Cardiac fibroblast (primary cell): ENCODE measurements around the gene KANSL3.

Experiments
- DNase-seq, 2 donors: peaks; one replicate each; pipeline versions ENCODE4 v3.0.0 to v3.0.0-alpha.2; 2010; ENCODE audit warnings: low read depth in 2 of 2
- H3K4me3 ChIP-seq, 2 donors: replicated peaks in 1 of 2; 1 replicate in 1 of 2; 2 replicates in 1 of 2; pipeline ENCODE4 v1.5.1; 2011; ENCODE audit warnings: low read depth in 2 of 2, low read length in 2 of 2, mild to moderate bottlenecking in 2 of 2, moderate library complexity in 1 of 2
- TF ChIP-seq, protein P1 (sequence below): IDR thresholded peaks from one replicate; pipeline ENCODE4 v1.5.1; 2011; ENCODE audit warnings: low read depth, mild to moderate bottlenecking, low read length, inconsistent platforms

The KANSL3 gene

DNA sequence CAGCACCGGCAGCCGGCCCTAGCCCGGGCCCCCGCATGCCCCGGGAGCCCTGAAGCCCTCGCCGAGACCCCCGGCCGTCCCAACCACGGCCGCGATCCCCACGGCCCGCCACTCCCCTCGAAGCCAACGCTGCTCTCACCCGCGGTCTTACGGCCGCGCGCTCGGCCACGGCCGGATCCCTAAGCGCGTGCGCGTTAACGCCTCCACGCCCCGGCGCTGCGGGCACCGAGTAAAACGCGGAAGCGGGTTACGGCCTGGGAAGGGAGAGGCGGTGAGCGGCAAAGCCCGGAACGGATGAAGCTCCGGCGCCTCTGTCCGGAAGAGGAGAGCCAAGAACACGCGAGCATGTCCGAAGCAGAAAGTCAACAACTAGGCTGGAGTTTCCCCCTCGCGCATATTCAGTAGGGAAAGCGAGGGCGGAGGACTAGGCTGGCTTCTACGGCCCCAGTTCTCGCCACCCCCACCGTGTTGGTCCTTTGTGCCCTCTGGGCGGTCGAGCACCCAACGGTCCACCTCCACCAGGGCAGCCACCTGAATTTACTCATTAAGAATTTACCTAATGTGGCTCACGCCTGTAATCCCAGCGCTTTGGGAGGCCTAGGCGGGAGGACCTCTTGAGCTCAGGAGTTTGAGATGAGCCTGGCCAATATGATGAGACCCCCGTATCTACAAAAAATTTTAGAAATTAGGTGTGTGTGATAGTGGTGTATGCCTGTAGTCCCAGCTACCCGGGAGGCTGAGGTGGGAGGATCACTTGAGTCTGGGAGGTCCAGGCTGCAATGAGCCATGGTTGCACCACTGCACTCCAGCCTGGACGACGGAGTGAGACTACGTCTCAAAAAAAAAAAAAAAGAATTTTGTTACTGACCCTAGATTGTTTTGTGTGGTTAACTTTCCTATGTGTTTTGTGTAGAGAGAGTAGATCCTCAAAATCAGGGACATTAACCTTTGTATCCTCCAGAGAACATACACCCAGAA, at the start of gene KANSL3:
KANSL3 (minus strand) TSS at position 169 of the 978 bp plus-strand sequence. CDS start 1,177 bp downstream, outside the sequence.
- peak within 1 kb of the TSS; percentile 68 for H3K4me3 ChIP-seq
- DNase-seq, result peak; percentile 96 to 97
- TF ChIP-seq, protein P1, sequence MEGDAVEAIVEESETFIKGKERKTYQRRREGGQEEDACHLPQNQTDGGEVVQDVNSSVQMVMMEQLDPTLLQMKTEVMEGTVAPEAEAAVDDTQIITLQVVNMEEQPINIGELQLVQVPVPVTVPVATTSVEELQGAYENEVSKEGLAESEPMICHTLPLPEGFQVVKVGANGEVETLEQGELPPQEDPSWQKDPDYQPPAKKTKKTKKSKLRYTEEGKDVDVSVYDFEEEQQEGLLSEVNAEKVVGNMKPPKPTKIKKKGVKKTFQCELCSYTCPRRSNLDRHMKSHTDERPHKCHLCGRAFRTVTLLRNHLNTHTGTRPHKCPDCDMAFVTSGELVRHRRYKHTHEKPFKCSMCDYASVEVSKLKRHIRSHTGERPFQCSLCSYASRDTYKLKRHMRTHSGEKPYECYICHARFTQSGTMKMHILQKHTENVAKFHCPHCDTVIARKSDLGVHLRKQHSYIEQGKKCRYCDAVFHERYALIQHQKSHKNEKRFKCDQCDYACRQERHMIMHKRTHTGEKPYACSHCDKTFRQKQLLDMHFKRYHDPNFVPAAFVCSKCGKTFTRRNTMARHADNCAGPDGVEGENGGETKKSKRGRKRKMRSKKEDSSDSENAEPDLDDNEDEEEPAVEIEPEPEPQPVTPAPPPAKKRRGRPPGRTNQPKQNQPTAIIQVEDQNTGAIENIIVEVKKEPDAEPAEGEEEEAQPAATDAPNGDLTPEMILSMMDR, result no peak

DNA sequence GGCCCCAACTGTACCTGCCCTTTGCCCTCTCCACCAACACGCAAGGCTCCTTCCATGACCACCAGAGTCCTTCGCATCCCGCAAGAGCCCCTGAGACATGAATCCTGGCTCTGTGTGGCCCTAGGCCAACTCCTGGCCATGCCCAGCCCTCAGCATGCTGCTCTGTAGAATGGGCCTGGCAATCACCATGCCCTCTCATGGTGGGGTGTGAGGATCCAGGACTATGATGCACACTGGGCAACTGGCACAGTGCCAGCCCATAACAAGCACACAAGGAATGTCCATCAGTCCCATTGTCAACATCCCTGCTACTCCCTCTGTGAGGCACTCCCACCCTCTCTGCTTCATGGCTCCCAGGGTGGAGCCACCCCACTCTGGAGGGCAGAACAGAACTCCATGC, 49.2 kb upstream of the KANSL3 start:
- no peak for DNase-seq
- H3K4me3 ChIP-seq, result no peak overlapping the region
- TF ChIP-seq, protein P1, result no peak

DNA sequence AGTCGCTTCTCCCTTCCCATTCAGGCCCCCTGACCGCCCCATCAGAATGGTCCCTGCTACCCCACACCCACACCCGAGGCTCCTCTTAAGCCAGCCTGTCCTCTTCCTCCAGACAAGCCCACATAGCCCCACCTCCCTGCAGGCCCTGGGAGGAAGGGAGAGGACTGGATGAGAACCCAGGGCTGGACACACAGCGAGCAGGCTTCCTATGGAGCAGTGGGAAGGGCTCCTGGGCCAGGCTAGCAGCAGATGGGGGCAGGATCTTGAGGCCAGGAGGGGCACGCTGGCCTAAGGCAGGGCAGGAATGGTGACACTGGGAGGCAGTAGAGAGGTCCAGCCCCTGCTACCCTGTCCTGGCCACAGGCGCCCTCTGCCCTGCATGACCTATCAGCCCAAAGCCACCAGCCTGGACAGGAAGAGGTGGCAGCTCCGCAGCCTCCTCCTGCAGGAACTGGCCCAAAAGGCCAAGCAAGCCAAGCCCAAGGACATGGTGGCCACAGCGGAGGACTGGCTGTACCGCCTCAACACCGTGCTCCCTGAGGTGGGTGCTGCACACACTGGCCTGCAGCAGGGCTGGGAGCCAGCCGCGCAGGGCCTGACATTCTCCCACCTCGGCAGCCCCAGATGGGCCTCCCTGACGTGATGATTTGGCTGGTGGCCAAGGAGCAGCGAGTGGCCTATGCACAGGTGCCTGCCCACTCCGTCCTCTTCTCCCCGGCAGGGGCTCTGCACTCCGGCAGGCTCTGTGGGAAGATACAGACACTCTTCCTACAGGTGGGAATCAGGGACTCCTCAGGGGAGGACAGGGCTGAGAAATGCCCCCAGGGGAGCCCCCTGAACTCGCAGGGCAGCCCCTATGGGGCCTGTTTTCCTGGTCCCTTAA, 47.7 kb upstream of the KANSL3 start:
- TF ChIP-seq, protein P1, result no peak
- DNase-seq, result peak in 1 of 2 donors; percentile 62
- no peak overlapping the region for H3K4me3 ChIP-seq

DNA sequence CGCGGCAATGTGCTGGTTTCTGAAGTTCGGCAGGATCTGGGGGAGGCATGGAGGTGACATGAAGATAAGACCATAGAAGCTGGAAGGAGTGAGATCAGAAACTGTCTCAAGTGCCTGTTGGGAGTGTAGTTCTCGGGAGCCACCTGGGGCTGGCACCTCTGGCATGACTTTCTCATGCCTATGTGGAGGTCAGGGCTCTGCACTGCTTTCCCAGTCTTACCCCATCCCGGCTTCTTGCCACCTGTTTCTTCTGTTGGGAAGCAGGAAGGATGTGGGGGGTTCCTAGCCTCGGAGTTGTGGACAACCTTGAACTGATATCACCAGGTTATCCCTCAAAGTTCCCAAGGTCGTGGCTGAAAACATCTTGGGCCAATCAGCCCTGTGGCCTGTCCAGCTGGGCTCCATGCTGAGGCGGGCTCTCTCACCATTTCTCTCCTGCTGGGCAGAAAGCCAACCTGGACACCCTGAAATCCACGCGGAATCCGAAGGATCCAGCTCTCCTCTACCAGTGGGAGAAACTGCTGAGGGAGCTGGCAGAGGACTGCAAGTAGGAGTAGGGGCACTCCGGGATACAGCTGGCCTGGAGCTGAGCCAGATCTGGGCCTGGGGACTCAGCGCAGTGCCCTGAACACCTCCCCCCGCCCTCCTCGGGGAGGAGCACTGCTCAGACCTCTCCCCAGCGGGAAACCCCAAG, 46.9 kb upstream of the KANSL3 start:
- peak in 1 of 2 donors; percentile 17 for DNase-seq

DNA sequence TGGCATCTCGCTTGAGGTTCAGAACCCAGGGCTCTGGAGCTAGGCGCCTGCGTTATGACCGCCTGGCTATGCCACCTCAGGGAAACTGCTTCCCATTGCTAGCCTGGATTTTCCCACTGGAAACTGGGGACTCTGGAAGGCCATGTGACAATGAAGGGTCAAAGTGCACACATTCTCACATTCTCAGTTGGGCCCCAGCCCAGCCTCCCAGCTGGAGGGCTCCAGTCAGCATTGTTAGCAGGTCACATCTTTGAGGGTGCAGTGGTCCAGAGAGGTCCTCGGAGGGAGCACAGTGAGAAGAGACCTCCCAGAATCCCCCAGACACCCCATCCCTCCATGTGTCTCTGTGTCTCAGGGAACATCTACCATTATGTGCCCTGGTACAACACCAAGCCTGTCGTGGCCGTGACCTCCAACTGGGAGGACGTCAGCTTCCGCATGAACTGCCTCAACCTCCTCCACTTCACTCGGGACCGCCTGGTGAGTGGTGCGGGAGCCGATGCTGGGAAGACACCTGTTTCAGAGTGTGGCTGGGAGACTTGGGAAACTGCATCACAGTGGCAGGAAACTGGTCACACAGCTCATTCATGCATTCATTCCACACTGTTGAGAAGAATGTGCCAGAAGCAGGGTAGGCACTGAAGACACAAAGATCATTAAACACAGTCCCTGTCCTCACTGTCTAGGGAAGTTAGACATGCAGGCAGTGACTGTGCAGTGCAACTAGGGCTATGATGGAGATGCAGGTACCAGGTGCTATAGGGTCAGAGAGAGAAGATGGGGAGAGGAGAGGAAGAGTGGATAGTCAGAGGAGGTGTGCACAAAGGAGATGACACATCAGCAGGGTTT, 46.1 kb upstream of the KANSL3 start:
- DNase-seq, result no peak
- TF ChIP-seq, protein P1, result no peak
- no peak overlapping the region for H3K4me3 ChIP-seq

More for the DNA sequence above, 46.9 kb upstream of the KANSL3 start:
- TF ChIP-seq, protein P1, result no peak
- H3K4me3 ChIP-seq, result no peak overlapping the region
